ENCODE results near the gene BLOC1S1. TPM values are rescaled to one million over a fixed set of nuclear protein-coding genes. Genes with fewer than 3 reads are reported as not detected.

BLOC1S1 gene
- total RNA-seq: 10 to 100 TPM; 54.8 to 85.8 TPM

- Mint-ChIP-seq H3K4me1 (ENCODE audit: low read depth in 2 of 2) (peaks cover 15 to 36% of the 10 kb centered on the region in 2 donors), H3K36me3 (no peaks in the 10 kb centered on the region), H3K4me3 (peak within 1 kb of the TSS; percentile 86), H3K27ac (peak within 1 kb of the TSS; percentile 93 to 97), H3K9me3 (no peaks in the 10 kb centered on the region), H3K27me3 (peaks cover 2 to 9% of the 10 kb centered on the region in 2 donors)
- DNase-seq (ENCODE audit: low spot score) (peak; percentile 96), ATAC-seq (peak; percentile 94)
These were observed at the start of gene BLOC1S1 for GRCh38 chr12:55715833-55716581. BLOC1S1 (plus strand) TSS chr12:55716046; CDS start chr12:55716052, 6 bp downstream.

GRCh38 chr12:55666508-55666907 is 49.3 kb upstream of the BLOC1S1 start:
- H3K9me3 Mint-ChIP-seq: no peaks in the 10 kb centered on the region
- H3K4me3 Mint-ChIP-seq: no peak overlapping the region
- no peak for DNase-seq (ENCODE audit: low spot score)
- H3K27me3 Mint-ChIP-seq: no peaks in the 10 kb centered on the region
- H3K4me1 Mint-ChIP-seq (ENCODE audit: low read depth in 2 of 2): no peaks in the 10 kb centered on the region
- ATAC-seq: no peak
- H3K27ac Mint-ChIP-seq: no peak overlapping the region
- H3K36me3 Mint-ChIP-seq: no peaks in the 10 kb centered on the region

GRCh38 chr12:55670276-55670675 is 45.6 kb upstream of the BLOC1S1 start:
- Mint-ChIP-seq H3K9me3 (no peaks in the 10 kb centered on the region), H3K4me1 (ENCODE audit: low read depth in 2 of 2) (no peaks in the 10 kb centered on the region), H3K36me3 (no peaks in the 10 kb centered on the region), H3K27me3 (peaks cover 12 to 15% of the 10 kb centered on the region in 2 donors), H3K4me3 (no peak overlapping the region), H3K27ac (no peak overlapping the region)
- peak in 1 of 2 donors; percentile 38 for ATAC-seq
- DNase-seq (ENCODE audit: low spot score): no peak

GRCh38 chr12:55671746-55672145 is 44.1 kb upstream of the BLOC1S1 start:
- H3K27me3 Mint-ChIP-seq: peaks cover 14 to 22% of the 10 kb centered on the region in 2 donors
- H3K27ac Mint-ChIP-seq: no peak overlapping the region
- H3K4me3 Mint-ChIP-seq: no peak overlapping the region
- no peak for DNase-seq (ENCODE audit: low spot score)
- ATAC-seq: no peak
- H3K9me3 Mint-ChIP-seq: no peaks in the 10 kb centered on the region
- no peaks in the 10 kb centered on the region for H3K4me1 Mint-ChIP-seq (ENCODE audit: low read depth in 2 of 2)
- H3K36me3 Mint-ChIP-seq: no peaks in the 10 kb centered on the region

- H3K27ac Mint-ChIP-seq: no peak overlapping the region
- H3K27me3 Mint-ChIP-seq: peaks cover 14 to 22% of the 10 kb centered on the region in 2 donors
- no peak for DNase-seq (ENCODE audit: low spot score)
- no peak overlapping the region for H3K4me3 Mint-ChIP-seq
- H3K36me3 Mint-ChIP-seq: no peaks in the 10 kb centered on the region
- ATAC-seq: no peak
- no peaks in the 10 kb centered on the region for H3K9me3 Mint-ChIP-seq
- H3K4me1 Mint-ChIP-seq (ENCODE audit: low read depth in 2 of 2): no peaks in the 10 kb centered on the region
These were observed 42.2 kb upstream of the BLOC1S1 start for GRCh38 chr12:55673638-55674037.

GRCh38 chr12:55675666-55676065 is 40.2 kb upstream of the BLOC1S1 start:
- ATAC-seq (no peak), DNase-seq (ENCODE audit: low spot score) (no peak)
- no peak overlapping the region for H3K27ac Mint-ChIP-seq
- H3K9me3 Mint-ChIP-seq: no peaks in the 10 kb centered on the region
- no peak overlapping the region for H3K4me3 Mint-ChIP-seq
- peaks cover 19 to 36% of the 10 kb centered on the region in 2 donors for H3K27me3 Mint-ChIP-seq
- no peaks in the 10 kb centered on the region for H3K36me3 Mint-ChIP-seq
- no peaks in the 10 kb centered on the region for H3K4me1 Mint-ChIP-seq (ENCODE audit: low read depth in 2 of 2)

GRCh38 chr12:55676707-55677106 is 39.1 kb upstream of the BLOC1S1 start:
- ATAC-seq: no peak
- no peak for DNase-seq (ENCODE audit: low spot score)
- Mint-ChIP-seq H3K36me3 (no peaks in the 10 kb centered on the region), H3K9me3 (no peaks in the 10 kb centered on the region), H3K27ac (no peak overlapping the region), H3K27me3 (peaks cover 29 to 46% of the 10 kb centered on the region in 2 donors), H3K4me1 (ENCODE audit: low read depth in 2 of 2) (peaks cover 10% of the 10 kb centered on the region in 2 donors), H3K4me3 (no peak overlapping the region)

- Mint-ChIP-seq H3K4me1 (ENCODE audit: low read depth in 2 of 2) (peaks cover 10% of the 10 kb centered on the region in 2 donors), H3K4me3 (no peak overlapping the region)
These were observed 36.2 kb upstream of the BLOC1S1 start for GRCh38 chr12:55679691-55680090.

GRCh38 chr12:55681142-55682077 is 34.4 kb upstream of the BLOC1S1 start:
- Mint-ChIP-seq H3K36me3 (no peaks in the 10 kb centered on the region), H3K9me3 (no peaks in the 10 kb centered on the region), H3K27ac (no peak overlapping the region), H3K4me1 (ENCODE audit: low read depth in 2 of 2) (peaks cover 10% of the 10 kb centered on the region in 2 donors), H3K27me3 (peaks cover 26 to 32% of the 10 kb centered on the region in 2 donors), H3K4me3 (no peak overlapping the region)
- DNase-seq (ENCODE audit: low spot score) (no peak), ATAC-seq (peak in 1 of 2 donors; percentile 34)

More at GRCh38 chr12:55679691-55680090, 36.2 kb upstream of the BLOC1S1 start:
- no peaks in the 10 kb centered on the region for H3K36me3 Mint-ChIP-seq
- H3K27ac Mint-ChIP-seq: no peak overlapping the region
- peaks cover 29 to 42% of the 10 kb centered on the region in 2 donors for H3K27me3 Mint-ChIP-seq
- H3K9me3 Mint-ChIP-seq: no peaks in the 10 kb centered on the region
- no peak for DNase-seq (ENCODE audit: low spot score)
- no peak for ATAC-seq

GRCh38 chr12:55682087-55682796 is 33.6 kb upstream of the BLOC1S1 start:
- H3K4me3 Mint-ChIP-seq: no peak overlapping the region
- ATAC-seq (no peak), DNase-seq (ENCODE audit: low spot score) (no peak)
- H3K36me3 Mint-ChIP-seq: no peaks in the 10 kb centered on the region
- no peak overlapping the region for H3K27ac Mint-ChIP-seq
- no peaks in the 10 kb centered on the region for H3K9me3 Mint-ChIP-seq
- H3K27me3 Mint-ChIP-seq: peaks cover 24 to 31% of the 10 kb centered on the region in 2 donors
- peaks cover 10 to 14% of the 10 kb centered on the region in 2 donors for H3K4me1 Mint-ChIP-seq (ENCODE audit: low read depth in 2 of 2)

- H3K9me3 Mint-ChIP-seq: no peaks in the 10 kb centered on the region
- peaks cover 10 to 19% of the 10 kb centered on the region in 2 donors for H3K4me1 Mint-ChIP-seq (ENCODE audit: low read depth in 2 of 2)
- no peak for ATAC-seq
These were observed 32.2 kb upstream of the BLOC1S1 start for GRCh38 chr12:55683676-55684075.

GRCh38 chr12:55684761-55685370 is 31.0 kb upstream of the BLOC1S1 start:
- ATAC-seq: no peak
- peaks cover 10 to 19% of the 10 kb centered on the region in 2 donors for H3K4me1 Mint-ChIP-seq (ENCODE audit: low read depth in 2 of 2)
- no peak overlapping the region for H3K4me3 Mint-ChIP-seq
- no peak for DNase-seq (ENCODE audit: low spot score)
- no peaks in the 10 kb centered on the region for H3K36me3 Mint-ChIP-seq
- H3K9me3 Mint-ChIP-seq: no peaks in the 10 kb centered on the region
- peaks cover 23 to 25% of the 10 kb centered on the region in 2 donors for H3K27me3 Mint-ChIP-seq
- no peak overlapping the region for H3K27ac Mint-ChIP-seq

More at GRCh38 chr12:55683676-55684075, 32.2 kb upstream of the BLOC1S1 start:
- Mint-ChIP-seq H3K27ac (no peak overlapping the region), H3K27me3 (peaks cover 24 to 31% of the 10 kb centered on the region in 2 donors), H3K4me3 (no peak overlapping the region), H3K36me3 (no peaks in the 10 kb centered on the region)
- no peak for DNase-seq (ENCODE audit: low spot score)

- no peak overlapping the region for H3K4me3 Mint-ChIP-seq
- H3K9me3 Mint-ChIP-seq: no peaks in the 10 kb centered on the region
- peaks cover 10 to 19% of the 10 kb centered on the region in 2 donors for H3K4me1 Mint-ChIP-seq (ENCODE audit: low read depth in 2 of 2)
- ATAC-seq (no peak), DNase-seq (ENCODE audit: low spot score) (no peak)
- peaks cover 17 to 20% of the 10 kb centered on the region in 2 donors for H3K27me3 Mint-ChIP-seq
- H3K36me3 Mint-ChIP-seq: no peaks in the 10 kb centered on the region
- H3K27ac Mint-ChIP-seq: no peak overlapping the region
These were observed 30.2 kb upstream of the BLOC1S1 start for GRCh38 chr12:55685671-55686070.
